ENCODE measurements around the gene BICD2.
A peak's percentile ranks its signal among the peaks of the same experiment; 100 is the strongest.

Gene BICD2

GRCh38 chr9:92711844-92712243 lies 52.8 kb downstream of the BICD2 start:
- no peak for DNase-seq

- no peak for DNase-seq
Measured at GRCh38 chr9:92711146-92711545, 53.5 kb downstream of the BICD2 start.

- no peak for DNase-seq
Measured at GRCh38 chr9:92710368-92710767, 54.3 kb downstream of the BICD2 start.

- no peak for DNase-seq
Measured at GRCh38 chr9:92709954-92710353, 54.7 kb downstream of the BICD2 start.

GRCh38 chr9:92709240-92709639 lies 55.4 kb downstream of the BICD2 start:
- DNase-seq, result no peak

GRCh38 chr9:92707530-92707929 lies 57.1 kb downstream of the BICD2 start:
- DNase-seq, result no peak

GRCh38 chr9:92706218-92706940 lies 58.3 kb downstream of the BICD2 start:
- DNase-seq, result no peak

- no peak for DNase-seq
Measured at GRCh38 chr9:92704528-92704927, 60.1 kb downstream of the BICD2 start.

- no peak for DNase-seq
Measured at GRCh38 chr9:92696619-92697018, 68.0 kb downstream of the BICD2 start.

GRCh38 chr9:92686954-92687353 lies 77.7 kb downstream of the BICD2 start:
- DNase-seq, result no peak

GRCh38 chr9:92685022-92685421 lies 79.6 kb downstream of the BICD2 start:
- DNase-seq, result no peak

GRCh38 chr9:92682269-92682668 lies 82.4 kb downstream of the BICD2 start:
- no peak for DNase-seq

GRCh38 chr9:92680166-92681119 lies 84.2 kb downstream of the BICD2 start:
- no peak for DNase-seq

GRCh38 chr9:92679413-92680165 lies 85.0 kb downstream of the BICD2 start:
- no peak for DNase-seq

GRCh38 chr9:92671323-92671722 lies 93.3 kb downstream of the BICD2 start:
- no peak for DNase-seq

GRCh38 chr9:92669890-92670708 lies 94.5 kb downstream of the BICD2 start, which contains the start of gene IPPK:
Gene IPPK, minus strand, starts transcription at chr9:92670131. Its CDS starts 143 bp downstream, at chr9:92669988.
- peak; percentile 92 for DNase-seq

- no peak for DNase-seq
Measured at GRCh38 chr9:92669527-92669889, 95.1 kb downstream of the BICD2 start.

- no peak for DNase-seq
Measured at GRCh38 chr9:92668746-92669526, 95.7 kb downstream of the BICD2 start.

- no peak for DNase-seq
Measured at GRCh38 chr9:92666912-92667532, 97.6 kb downstream of the BICD2 start.

GRCh38 chr9:92666236-92666635 lies 98.4 kb downstream of the BICD2 start:
- no peak for DNase-seq

GRCh38 chr9:92665836-92666235 lies 98.8 kb downstream of the BICD2 start:
- no peak for DNase-seq

Data from NCI-H446 treated with DMSO at 0.1 percent for 48 hours (cell line).